DMS153 treated with DMSO at 0.1 percent for 48 hours (cell line): Measurements from ENCODE around the gene TOMM40.
A peak's percentile ranks its signal among the peaks of the same experiment; 100 is the strongest.
"Not testable (repeated sequence)": the region's sequence is repeated elsewhere in the genome, so short reads cannot be mapped to it uniquely, and the experiment has no call there.

ENCODE experiments used
- DNase-seq: peaks from one replicate; lab custom pipeline; 2025; ENCODE audit not compliant: unreplicated experiment; lab: John Stamatoyannopoulos, UW

TOMM40 gene

DNA sequence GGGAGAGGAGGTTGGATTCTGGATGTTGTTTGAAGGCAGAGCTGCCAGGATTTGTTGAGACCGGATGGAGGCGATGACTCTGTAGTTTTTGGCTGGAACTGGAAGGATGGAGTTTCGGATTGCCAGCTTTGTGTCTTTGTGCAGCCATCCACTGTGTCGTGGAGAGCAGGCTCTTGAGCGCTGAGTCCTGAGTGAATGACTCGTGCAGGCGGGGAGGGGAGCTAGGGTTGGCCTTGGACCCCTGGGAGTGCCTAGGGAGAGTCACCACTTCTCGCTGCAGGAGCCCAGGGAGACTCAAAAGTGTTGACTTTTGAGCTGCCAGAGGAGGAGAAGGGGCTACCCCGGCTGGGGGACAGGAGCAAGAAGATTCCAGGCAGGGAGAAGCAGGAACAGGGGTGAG lies 3.9 kb downstream of the TOMM40 start:
- no peak for DNase-seq

DNA sequence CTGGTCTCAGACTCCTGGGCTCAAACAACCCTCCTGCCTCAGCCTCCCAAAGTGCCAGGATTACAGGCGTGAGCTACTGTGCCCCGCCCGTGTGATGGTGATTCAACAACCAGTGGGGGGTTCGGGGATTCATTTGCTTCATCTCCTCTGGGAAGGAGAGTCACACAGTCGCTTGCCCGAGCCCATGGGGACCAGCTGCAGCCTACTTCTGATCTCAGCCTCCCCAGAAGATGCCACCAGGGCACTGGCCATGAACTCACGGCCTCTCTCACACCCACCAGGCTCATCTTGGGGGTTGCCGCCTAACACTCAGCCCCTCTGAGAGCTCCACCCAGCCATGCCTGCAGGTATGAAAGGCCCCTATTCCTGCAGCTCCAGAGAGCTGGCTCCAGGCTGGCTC lies 6.8 kb downstream of the TOMM40 start:
- DNase-seq = no peak

- no peak for DNase-seq
Measured at GRCh38 chr19:44900328-44901244, 9.5 kb downstream of the TOMM40 start.

GRCh38 chr19:44903216-44903601 lies 12.2 kb downstream of the TOMM40 start:
- DNase-seq = no peak

- DNase-seq = no peak
Measured at GRCh38 chr19:44903602-44904425, 12.8 kb downstream of the TOMM40 start.

- DNase-seq = no peak
Measured at GRCh38 chr19:44904426-44904994, 13.5 kb downstream of the TOMM40 start.

- no peak for DNase-seq
Measured at GRCh38 chr19:44905437-44906160, 14.5 kb downstream of the TOMM40 start, which contains the start of gene APOE. Gene APOE (plus strand): TSS chr19:44905796. CDS start chr19:44906625, 829 bp downstream.

GRCh38 chr19:44907613-44908012 lies 16.6 kb downstream of the TOMM40 start:
- DNase-seq = no peak

DNA sequence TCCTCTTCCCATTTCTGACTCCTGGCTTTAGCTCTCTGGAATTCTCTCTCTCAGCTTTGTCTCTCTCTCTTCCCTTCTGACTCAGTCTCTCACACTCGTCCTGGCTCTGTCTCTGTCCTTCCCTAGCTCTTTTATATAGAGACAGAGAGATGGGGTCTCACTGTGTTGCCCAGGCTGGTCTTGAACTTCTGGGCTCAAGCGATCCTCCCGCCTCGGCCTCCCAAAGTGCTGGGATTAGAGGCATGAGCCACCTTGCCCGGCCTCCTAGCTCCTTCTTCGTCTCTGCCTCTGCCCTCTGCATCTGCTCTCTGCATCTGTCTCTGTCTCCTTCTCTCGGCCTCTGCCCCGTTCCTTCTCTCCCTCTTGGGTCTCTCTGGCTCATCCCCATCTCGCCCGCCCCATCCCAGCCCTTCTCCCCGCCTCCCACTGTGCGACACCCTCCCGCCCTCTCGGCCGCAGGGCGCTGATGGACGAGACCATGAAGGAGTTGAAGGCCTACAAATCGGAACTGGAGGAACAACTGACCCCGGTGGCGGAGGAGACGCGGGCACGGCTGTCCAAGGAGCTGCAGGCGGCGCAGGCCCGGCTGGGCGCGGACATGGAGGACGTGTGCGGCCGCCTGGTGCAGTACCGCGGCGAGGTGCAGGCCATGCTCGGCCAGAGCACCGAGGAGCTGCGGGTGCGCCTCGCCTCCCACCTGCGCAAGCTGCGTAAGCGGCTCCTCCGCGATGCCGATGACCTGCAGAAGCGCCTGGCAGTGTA lies 17.2 kb downstream of the TOMM40 start:
- no peak for DNase-seq

DNA sequence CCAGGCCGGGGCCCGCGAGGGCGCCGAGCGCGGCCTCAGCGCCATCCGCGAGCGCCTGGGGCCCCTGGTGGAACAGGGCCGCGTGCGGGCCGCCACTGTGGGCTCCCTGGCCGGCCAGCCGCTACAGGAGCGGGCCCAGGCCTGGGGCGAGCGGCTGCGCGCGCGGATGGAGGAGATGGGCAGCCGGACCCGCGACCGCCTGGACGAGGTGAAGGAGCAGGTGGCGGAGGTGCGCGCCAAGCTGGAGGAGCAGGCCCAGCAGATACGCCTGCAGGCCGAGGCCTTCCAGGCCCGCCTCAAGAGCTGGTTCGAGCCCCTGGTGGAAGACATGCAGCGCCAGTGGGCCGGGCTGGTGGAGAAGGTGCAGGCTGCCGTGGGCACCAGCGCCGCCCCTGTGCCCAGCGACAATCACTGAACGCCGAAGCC lies 17.8 kb downstream of the TOMM40 start:
- no peak for DNase-seq

GRCh38 chr19:44909775-44910174 lies 18.7 kb downstream of the TOMM40 start:
- no peak for DNase-seq

- not testable (repeated sequence) for DNase-seq
Measured at GRCh38 chr19:44911896-44912295, 20.8 kb downstream of the TOMM40 start.

DNA sequence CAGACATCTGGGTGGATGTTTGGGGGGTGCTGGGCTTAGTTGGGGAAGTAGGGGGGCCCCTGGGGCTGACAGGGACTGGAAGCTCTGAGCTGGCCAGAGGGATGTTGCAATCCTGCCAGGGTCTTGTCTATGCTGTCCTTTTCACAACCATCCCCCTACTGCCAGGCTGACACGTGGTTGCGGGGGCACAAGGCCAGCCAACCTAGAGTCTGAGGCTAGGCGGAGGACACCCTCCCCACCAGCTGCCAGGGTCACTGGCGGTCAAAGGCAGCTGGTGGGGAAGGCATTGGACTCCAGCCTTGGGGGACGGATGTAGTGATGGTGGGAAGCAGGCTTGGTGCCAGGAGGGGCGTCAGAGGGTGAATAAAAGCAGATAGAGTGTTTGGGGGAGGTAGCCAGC lies 21.8 kb downstream of the TOMM40 start:
- no peak for DNase-seq

DNA sequence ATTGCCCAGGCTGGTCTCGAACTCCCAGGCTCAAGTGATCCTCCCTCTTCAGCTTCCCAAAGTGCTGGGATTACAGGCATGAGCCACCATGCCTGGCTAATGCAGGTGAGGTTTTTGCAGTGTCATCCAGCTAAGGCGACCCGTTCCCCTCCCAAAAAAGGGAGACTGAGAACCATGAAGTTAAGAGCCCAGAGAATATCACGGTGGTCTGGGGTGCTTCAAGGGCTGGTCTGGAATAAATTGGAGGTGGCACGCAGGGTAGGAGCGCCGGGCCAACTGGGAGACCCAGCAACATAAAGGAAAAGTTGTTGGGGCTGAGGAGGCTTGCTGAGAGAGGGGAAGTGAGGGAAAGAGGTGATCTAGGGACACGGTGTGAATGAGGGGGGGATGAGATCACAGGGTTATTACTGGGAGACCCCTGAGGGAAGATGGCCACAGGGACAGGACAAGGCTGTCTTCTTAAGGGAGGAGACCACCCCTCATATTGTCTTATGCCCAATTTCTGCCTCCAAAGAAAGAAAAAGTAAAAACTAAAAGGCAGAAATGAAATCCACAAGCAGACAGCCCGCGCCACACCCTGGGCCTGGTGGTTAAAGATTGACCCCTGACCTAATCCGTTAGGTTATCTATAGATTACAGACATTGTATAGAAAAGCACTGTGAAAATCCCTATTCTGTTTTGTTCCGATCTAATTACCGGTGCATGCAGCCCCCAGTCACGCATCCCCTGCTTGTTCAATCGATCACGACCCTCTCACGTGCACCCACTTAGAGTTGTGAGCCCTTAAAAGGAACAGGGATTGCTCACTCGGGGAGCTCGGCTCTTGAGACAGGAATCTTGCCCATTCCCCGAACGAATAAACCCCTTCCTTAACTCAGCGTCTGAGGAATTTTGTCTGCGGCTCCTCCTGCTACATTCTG lies 22.7 kb downstream of the TOMM40 start:
- DNase-seq = not testable (repeated sequence)

DNA sequence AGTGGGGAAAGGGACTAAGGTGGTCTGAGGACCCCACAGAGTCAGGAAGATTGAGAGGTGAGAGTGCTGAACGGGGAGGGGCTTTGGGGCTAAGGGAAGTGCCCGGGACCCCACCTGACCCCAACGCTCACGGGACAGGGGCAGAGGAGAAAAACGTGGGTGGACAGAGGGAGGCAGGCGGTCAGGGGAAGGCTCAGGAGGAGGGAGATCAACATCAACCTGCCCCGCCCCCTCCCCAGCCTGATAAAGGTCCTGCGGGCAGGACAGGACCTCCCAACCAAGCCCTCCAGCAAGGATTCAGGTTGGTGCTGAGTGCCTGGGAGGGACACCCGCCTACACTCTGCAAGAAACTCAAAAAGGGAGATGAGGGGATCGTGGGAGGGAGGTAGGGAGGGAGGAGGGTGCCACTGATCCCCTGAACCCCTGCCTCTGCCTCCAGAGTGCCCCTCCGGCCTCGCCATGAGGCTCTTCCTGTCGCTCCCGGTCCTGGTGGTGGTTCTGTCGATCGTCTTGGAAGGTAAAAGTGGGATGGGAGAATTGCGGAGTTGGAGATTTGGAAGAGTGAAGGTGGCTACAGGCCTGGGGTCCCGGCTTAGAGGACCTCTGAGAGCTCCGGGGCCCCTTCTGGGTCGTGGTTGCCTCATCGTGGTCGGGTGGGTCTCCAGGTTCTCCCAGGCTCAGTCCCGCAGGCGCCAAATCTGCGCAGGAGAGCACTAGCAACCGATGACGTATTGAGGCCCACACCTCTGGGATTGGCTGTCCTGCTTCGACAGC lies 23.6 kb downstream of the TOMM40 start, which contains the start of gene APOC1:
APOC1 (plus strand) TSS at position 176 of the 774 bp plus-strand sequence; CDS start at position 460, 284 bp downstream.
- peak; percentile 81 for DNase-seq

DNA sequence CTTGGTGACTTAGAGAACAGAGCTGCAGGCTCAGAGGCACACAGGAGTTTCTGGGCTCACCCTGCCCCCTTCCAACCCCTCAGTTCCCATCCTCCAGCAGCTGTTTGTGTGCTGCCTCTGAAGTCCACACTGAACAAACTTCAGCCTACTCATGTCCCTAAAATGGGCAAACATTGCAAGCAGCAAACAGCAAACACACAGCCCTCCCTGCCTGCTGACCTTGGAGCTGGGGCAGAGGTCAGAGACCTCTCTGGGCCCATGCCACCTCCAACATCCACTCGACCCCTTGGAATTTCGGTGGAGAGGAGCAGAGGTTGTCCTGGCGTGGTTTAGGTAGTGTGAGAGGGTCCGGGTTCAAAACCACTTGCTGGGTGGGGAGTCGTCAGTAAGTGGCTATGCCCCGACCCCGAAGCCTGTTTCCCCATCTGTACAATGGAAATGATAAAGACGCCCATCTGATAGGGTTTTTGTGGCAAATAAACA lies 33.2 kb downstream of the TOMM40 start:
- no peak for DNase-seq

DNA sequence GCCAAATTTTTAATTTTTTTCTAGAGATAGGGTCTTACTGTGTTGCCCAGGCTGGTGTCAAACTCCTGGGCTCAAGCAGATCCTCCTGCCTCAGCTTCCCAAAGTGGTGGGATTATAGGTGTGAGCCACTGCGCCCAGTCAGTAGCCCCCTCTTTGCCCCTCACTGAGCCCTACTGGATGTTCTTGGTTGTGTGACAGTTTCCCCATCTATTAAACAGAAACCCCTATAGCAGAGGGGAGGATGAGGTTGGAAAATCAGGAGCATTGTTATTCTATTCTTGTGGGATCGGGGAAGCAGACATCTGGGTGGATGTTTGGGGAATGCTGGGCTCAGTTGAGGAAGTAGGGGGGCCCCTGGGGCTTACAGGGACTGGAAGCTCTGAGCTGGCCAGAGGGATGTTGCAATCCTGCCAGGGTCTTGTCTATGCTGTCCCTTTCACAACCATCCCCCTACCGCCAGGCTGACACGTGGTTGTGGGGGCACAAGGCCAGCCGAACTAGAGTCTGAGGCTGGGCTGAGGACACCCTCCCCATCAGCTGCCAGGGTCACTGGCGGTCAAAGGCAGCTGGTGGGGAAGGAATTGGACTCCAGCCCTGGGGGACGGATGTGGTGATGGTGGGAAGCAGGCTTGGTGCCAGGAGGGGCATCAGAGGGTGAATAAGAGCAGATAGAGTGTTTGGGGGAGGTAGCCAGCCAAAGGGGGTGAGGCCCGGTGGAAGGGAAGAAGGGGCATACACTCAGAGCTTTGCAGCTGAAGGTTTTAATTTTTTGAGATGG lies 34.2 kb downstream of the TOMM40 start:
- DNase-seq = no peak
